ENCODE data around the gene FHIT.
"Not testable (repeated sequence)": the region's sequence is repeated elsewhere in the genome, so short reads cannot be mapped to it uniquely, and the experiment has no call there.

FHIT gene

GRCh38 chr3:60582288-60582687 is 669.0 kb downstream of the FHIT start:
- DNase-seq (ENCODE audit: low read depth, low spot score), result no peak
- H3K4me3 ChIP-seq (ENCODE audit: low read length), result no peak overlapping the region

GRCh38 chr3:60580809-60581208 is 670.4 kb downstream of the FHIT start:
- no peak overlapping the region for H3K4me3 ChIP-seq (ENCODE audit: low read length)
- no peak for DNase-seq (ENCODE audit: low read depth, low spot score)

GRCh38 chr3:60579734-60580133 is 671.5 kb downstream of the FHIT start:
- no peak overlapping the region for H3K4me3 ChIP-seq (ENCODE audit: low read length)
- no peak for DNase-seq (ENCODE audit: low read depth, low spot score)

GRCh38 chr3:60578936-60579335 is 672.3 kb downstream of the FHIT start:
- no peak overlapping the region for H3K4me3 ChIP-seq (ENCODE audit: low read length)
- DNase-seq (ENCODE audit: low read depth, low spot score), result no peak

- no peak overlapping the region for H3K4me3 ChIP-seq (ENCODE audit: low read length)
- DNase-seq (ENCODE audit: low read depth, low spot score), result no peak
These were observed 673.7 kb downstream of the FHIT start for GRCh38 chr3:60577601-60578000.

GRCh38 chr3:60575718-60576272 is 675.5 kb downstream of the FHIT start:
- DNase-seq (ENCODE audit: low read depth, low spot score), result no peak
- H3K4me3 ChIP-seq (ENCODE audit: low read length), result no peak overlapping the region

- no peak overlapping the region for H3K4me3 ChIP-seq (ENCODE audit: low read length)
- no peak for DNase-seq (ENCODE audit: low read depth, low spot score)
These were observed 677.0 kb downstream of the FHIT start for GRCh38 chr3:60574046-60574769.

GRCh38 chr3:60573494-60573893 is 677.8 kb downstream of the FHIT start:
- no peak for DNase-seq (ENCODE audit: low read depth, low spot score)
- H3K4me3 ChIP-seq (ENCODE audit: low read length), result no peak overlapping the region

GRCh38 chr3:60571511-60571910 is 679.7 kb downstream of the FHIT start:
- DNase-seq (ENCODE audit: low read depth, low spot score), result no peak
- H3K4me3 ChIP-seq (ENCODE audit: low read length), result no peak overlapping the region

GRCh38 chr3:60557122-60557521 is 694.1 kb downstream of the FHIT start:
- DNase-seq (ENCODE audit: low read depth, low spot score), result no peak
- no peak overlapping the region for H3K4me3 ChIP-seq (ENCODE audit: low read length)

- no peak overlapping the region for H3K4me3 ChIP-seq (ENCODE audit: low read length)
- DNase-seq (ENCODE audit: low read depth, low spot score), result no peak
These were observed 695.4 kb downstream of the FHIT start for GRCh38 chr3:60555686-60556354.

GRCh38 chr3:60553144-60553543 is 698.1 kb downstream of the FHIT start:
- DNase-seq (ENCODE audit: low read depth, low spot score), result no peak

GRCh38 chr3:60552581-60552980 is 698.7 kb downstream of the FHIT start:
- H3K4me3 ChIP-seq (ENCODE audit: low read length), result no peak overlapping the region
- no peak for DNase-seq (ENCODE audit: low read depth, low spot score)

More at GRCh38 chr3:60553144-60553543, 698.1 kb downstream of the FHIT start:
- H3K4me3 ChIP-seq (ENCODE audit: low read length), result no peak overlapping the region

- DNase-seq (ENCODE audit: low read depth, low spot score), result no peak
- H3K4me3 ChIP-seq (ENCODE audit: low read length), result no peak overlapping the region
These were observed 699.6 kb downstream of the FHIT start for GRCh38 chr3:60551455-60552209.

GRCh38 chr3:60549863-60550262 is 701.4 kb downstream of the FHIT start:
- H3K4me3 ChIP-seq (ENCODE audit: low read length), result no peak overlapping the region

GRCh38 chr3:60542995-60543394 is 708.3 kb downstream of the FHIT start:
- no peak overlapping the region for H3K4me3 ChIP-seq (ENCODE audit: low read length)
- no peak for DNase-seq (ENCODE audit: low read depth, low spot score)

More at GRCh38 chr3:60549863-60550262, 701.4 kb downstream of the FHIT start:
- DNase-seq (ENCODE audit: low read depth, low spot score), result no peak

GRCh38 chr3:60539394-60539793 is 711.9 kb downstream of the FHIT start:
- H3K4me3 ChIP-seq (ENCODE audit: low read length); DNase-seq (ENCODE audit: low read depth, low spot score): not testable (repeated sequence)

- DNase-seq (ENCODE audit: low read depth, low spot score), result no peak
- no peak overlapping the region for H3K4me3 ChIP-seq (ENCODE audit: low read length)
These were observed 714.8 kb downstream of the FHIT start for GRCh38 chr3:60536420-60536819.

- H3K4me3 ChIP-seq (ENCODE audit: low read length), result no peak overlapping the region
- DNase-seq (ENCODE audit: low read depth, low spot score), result no peak
These were observed 719.5 kb downstream of the FHIT start for GRCh38 chr3:60531759-60532158.

- DNase-seq (ENCODE audit: low read depth, low spot score), result no peak
- H3K4me3 ChIP-seq (ENCODE audit: low read length), result no peak overlapping the region
These were observed 722.6 kb downstream of the FHIT start for GRCh38 chr3:60528651-60529050.
